ENCODE results near the gene TMEM181.
A peak's percentile ranks its signal among the peaks of the same experiment; 100 is the strongest.
"Not testable (repeated sequence)": the region's sequence is repeated elsewhere in the genome, so short reads cannot be mapped to it uniquely, and the experiment has no call there.

Gene TMEM181, protein sequence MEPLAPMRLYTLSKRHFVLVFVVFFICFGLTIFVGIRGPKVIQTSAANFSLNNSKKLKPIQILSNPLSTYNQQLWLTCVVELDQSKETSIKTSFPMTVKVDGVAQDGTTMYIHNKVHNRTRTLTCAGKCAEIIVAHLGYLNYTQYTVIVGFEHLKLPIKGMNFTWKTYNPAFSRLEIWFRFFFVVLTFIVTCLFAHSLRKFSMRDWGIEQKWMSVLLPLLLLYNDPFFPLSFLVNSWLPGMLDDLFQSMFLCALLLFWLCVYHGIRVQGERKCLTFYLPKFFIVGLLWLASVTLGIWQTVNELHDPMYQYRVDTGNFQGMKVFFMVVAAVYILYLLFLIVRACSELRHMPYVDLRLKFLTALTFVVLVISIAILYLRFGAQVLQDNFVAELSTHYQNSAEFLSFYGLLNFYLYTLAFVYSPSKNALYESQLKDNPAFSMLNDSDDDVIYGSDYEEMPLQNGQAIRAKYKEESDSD

DNA sequence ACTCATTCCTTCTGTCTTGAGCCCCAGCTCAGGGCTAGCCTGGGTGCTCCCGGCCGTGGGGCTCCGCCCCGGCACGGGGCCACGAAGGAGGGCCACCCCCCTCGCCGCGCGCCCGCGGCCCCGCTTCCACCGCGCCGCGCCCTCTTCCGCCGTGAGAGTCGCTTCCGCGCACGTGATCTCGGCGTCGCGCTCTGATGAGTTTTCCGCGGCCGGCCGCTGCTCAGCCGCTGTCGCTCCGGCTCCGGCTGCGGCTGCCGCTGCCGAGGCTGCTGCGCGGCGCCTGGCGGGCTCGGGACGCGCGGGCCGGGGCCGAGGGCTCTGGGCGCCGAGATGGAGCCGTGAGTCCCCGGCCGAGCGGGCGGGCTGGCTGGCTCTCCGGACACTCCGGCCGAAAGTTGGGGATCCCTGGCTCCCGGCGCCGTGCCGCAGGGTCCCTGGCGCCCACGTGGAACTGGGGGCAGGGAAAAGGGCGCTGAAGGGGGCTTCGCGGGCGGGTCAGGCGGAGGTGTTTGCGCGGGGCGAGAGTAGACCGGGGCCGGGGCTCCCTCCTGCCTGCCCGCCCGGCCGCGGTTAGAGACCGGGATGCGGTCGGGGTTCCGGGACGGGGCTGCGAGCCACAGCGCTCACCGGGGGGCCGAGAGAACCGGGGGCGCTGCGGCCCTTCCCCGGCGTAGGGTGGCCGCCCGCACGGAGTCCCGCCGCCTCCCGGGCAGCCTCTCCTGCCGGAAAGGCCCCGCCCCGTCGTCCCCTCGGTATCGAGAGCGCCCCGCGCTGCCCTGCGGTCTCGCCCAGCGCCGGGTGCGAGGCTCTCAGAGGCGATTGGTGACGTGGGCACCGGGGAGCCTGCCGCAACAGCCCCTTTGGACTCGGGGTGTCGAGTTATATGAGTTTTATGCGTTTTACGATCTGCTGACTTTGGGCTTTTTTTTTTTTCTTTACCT lies at the start of gene TMEM181:
TMEM181 (plus strand) TSS at position 197 of the 941 bp plus-strand sequence; CDS start at position 331, 134 bp downstream.
- DNase-seq: peak; percentile 58 to 81 (median 70)

DNA sequence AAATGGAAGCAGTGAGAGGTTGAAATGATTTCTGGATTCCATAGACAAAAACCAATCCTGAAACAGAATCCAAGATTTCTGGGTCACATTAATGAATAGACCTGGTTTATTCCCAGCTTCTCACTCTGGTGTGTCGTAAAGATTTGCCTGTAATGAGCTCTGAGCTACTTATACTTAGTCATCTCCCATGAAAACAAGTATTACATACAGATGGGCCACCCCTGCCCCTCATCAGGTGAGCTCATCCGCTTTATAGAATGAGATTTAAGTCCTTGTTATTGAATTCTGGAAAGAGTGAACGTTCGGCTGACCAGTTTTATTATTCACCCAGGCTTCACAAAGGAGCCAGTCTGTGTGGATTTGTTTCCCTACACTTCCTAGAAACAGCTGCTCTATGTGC lies 47.1 kb upstream of the TMEM181 start:
- no peak for DNase-seq

DNA sequence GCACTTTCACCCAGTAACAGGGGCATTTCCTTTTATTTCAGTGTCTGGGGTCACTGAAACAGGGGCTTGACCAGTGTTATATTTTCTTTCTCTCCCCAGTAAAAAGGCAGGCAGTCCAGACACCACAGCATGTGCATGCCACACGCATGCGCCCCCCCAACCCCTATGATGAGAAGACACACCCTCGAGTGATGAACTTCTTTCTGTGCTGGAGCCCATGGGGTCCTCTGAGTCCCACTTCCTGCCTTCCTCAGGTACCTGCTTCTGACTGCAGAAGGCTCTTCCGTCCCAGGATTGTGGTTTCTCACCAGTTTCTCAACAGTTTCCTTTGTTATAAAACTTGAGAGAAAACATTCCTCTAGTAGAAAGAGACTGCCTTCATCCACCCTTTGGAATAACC lies 45.7 kb upstream of the TMEM181 start:
- DNase-seq: no peak

DNA sequence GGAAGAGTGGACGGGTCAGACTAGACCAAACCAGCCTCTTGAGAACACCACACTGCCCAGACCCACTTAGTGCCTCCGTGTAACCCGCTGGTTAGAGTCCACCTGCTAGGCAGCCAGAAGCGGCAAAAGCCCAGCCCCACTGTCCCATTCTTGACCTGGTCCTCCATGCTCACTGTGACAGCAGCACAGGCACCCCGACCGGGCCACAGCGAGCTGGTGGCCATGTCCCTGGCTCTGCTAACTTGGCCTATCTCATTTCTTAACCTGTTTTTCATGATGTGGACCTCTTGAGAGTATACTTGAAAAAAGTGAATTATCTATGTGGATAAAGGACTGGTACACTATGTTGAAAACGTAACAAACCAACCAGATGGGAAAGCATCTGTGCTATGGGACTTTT lies 44.9 kb upstream of the TMEM181 start:
- no peak for DNase-seq

DNA sequence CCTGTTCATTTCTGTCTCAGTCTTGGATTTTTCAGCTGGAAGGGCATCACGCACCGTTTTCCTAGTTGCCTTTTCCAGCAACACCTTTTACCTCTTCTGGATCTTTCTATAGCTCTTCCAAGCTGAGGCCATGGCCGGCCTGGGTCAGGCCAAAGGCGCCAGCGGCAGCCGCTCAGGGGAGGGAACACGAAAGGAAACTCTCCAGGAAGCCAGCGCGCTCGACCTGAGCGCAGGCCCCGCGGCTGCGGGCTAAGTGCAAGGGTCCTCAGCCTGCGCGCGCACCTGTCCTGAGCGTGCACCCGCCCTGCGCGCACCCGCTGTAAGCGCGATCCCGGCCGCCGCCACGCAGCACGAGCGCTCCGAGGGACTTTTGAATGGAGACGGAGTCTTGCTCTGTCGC lies 43.8 kb upstream of the TMEM181 start:
- no peak for DNase-seq

DNA sequence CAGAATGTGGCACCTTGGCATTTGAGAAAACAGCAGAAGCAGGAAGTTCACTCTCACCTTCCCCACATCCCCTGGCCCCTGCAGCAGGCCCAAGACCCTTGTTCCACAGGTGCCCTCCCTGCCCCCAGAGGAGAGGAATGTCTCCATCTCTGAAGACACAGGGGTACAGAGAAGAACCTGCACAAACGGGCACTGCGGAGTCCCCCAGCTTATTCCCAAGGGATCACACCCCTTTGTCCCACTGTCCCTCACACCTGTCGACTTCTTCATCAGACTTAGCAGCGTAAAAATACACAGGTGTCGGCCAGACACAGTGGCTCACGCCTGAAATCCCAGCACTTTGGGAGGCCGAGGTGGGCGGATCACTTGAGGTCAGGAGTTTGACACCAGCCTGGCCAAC lies 42.9 kb upstream of the TMEM181 start:
- DNase-seq: no peak

DNA sequence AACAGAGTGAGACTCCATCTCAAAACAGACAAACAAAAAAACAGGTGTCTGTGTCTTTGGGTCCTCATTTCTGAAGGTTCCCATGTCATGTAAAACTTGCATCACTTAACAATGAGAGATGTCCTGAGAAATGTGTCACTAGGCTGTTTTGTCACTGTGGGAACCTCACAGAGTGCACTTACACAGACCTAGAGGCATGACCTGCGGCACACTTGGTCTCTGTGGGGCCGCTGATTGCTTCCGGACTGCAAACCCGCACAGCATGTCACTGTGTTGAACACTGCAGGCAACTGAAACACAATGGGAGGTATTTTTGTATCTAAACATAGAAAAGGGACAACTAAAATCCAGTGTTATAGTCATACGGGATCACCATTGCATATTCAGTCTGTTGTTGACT lies 42.3 kb upstream of the TMEM181 start:
- no peak for DNase-seq

DNA sequence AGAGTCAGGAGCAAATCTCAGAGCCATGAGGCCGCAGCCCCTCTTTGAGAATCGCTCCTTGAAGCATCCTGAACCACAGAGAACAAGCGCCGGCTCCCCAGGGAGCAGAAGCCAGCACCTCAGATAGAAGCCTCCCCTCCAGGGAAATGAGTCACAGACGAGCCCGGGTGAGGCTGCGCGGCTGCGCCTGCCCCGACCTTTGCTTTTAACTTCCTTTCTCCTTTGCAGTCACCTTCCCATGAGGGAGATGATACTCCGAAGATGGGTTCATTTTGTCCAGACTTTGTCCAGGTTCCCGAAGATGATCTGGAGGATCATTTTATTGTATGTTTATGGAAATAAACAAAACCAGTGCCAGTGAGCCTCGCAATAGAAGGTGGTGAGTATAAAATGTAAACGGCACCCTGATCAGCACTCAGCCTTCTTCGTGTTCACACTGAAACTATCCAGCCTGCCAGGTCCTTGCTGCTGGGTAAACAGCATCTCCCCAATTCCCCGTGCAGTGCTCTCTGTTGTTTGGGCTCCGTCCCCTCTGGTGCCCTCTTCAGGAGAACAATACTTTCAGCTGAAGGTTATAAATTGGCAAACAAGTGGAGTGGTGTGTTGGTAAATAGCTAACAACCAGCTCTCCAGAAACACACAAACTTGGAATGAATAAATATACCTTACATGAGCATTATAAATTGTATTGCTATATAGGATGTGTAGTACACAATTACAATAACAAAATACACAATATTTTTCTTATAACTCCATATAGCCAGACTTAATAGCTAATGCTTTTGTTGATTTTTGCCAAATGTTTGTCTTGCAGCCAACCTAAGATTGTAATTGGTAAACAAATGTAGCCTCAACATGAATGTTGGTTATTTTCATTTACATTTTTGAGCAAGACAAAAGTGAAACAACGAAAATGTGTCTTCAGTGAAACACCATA lies 41.4 kb upstream of the TMEM181 start:
- peak in 1 of 4 experiments; percentile 10 for DNase-seq

DNA sequence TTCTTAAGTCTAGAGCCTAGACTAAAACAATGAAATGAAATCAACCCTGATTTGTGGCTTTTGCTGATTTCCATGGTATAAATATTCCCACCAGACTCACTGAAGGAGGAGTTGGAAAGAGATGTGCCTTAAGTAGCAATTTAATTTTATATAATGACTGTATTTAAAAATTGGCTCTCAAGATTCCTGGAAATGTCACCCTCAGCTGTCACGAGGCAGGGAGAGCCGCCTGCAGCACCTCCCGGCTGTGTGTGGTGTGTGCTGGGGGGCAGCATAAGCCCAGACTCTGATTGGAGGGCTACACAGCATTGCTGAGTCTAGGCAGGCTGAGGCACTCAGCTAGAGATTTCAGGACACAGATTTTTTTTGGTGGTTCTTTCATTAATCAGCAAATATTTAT lies 40.6 kb upstream of the TMEM181 start:
- no peak for DNase-seq

DNA sequence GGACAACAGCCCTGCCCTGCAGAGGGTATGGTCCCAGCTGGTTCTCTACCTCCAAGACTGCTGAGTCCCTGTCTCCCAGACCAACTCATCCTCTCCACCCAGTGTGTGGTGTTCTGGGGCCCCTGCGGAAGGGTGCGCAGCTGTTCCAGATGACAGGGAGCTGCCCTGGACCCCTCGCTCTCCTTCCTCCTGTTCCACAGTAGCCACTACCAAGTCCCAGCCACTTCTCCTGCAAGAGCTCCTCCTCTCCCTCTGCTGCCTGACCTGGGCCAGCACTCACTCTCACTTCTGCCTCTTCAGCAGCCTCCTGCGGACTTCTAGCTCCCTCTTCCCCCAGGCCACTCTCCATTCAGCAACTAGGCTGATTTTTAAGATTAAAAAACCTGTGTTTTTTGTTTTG lies 40.1 kb upstream of the TMEM181 start:
- no peak for DNase-seq

DNA sequence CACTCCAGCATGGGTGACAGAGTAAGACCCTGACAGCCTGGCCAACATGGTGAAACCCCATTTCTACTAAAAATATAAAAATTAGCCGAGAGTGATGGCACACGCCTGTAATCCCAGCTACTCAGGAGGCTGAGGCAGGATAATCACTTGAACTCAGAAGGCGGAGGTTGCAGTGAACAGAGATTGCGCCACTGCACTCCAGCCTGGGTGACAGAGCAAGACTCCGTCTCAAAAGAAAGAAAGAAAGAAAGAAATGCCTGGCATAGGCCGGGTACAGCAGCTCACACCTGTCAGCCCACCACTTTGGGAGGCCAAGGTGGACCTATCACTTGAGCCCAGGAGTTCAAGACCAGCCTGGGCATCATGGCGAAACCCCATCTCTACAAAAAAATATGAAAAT lies 38.9 kb upstream of the TMEM181 start:
- DNase-seq: not testable (repeated sequence)

DNA sequence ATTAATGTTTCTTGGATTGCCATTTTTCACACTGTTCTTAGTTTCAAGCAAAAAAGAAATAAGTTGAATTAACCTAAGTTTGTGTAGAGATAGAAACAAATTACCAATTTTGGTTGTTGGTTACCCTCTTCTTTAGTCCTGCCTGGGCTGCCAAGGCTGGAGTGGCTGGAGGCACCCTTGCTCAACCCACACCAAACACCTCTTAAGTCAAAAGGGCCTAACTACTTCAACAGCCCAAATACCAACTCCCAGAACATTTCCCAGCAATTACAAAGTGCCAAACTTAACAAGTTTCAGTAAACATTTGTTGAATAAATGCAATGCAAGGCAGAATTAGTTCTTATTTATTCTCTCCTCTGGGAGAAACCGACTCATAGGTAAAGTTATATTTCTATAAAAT lies 38.1 kb upstream of the TMEM181 start:
- no peak for DNase-seq

DNA sequence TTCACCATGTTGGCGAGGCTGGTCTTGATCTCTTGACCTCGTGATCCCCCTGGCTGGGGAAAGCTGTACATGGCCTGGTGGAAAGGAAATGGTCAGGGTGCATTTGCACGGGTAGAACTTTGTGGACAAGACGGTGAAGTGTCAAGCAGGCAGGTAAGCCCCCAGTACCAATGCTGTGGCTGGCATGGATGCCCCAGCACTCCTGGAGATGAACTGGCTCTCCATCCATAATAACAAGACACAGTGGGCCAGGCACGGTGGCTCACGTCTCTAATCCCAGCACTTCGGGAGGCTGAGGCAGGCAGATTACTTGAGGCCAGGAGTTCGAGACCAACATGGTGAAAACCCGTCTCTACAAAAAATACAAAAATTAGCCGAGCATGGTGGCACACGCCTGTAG lies 37.3 kb upstream of the TMEM181 start:
- no peak for DNase-seq

DNA sequence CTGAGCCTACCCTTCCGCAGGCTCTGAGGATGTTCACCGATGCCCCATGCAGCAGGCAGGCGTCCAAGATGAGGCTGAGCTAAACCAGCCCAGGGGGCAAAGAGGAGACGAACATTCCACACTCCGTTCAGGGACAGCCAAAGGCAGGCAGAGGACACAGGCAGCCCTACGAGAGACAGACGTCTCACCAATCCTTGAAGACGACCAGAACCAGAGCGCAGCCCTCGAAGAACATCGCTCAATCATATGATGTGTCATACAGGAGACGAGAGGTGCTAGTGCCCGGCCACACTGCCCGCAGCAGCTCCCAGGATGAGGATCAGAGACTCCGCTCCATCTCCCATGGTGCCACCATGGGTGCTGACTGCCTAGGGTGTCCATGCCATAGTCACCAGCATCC lies 35.6 kb upstream of the TMEM181 start:
- DNase-seq: no peak

DNA sequence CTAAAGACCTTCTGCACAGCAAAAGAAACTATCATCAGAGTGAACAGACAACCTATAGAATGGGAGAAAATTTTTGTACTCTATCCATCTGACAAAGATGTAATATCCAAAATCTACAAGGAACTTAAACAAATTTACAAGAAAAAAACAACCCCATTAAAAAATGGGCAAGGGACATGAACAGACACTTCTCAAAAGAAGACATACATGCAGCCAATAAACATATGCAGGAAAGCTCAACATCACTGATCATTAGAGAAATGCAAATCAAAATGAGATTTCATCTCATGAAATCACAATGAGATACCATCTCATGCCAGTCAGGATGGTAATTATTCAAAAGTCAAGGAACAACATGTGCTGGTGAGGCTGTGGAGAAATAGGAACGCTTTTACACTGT lies 32.0 kb upstream of the TMEM181 start:
- DNase-seq: not testable (repeated sequence)

DNA sequence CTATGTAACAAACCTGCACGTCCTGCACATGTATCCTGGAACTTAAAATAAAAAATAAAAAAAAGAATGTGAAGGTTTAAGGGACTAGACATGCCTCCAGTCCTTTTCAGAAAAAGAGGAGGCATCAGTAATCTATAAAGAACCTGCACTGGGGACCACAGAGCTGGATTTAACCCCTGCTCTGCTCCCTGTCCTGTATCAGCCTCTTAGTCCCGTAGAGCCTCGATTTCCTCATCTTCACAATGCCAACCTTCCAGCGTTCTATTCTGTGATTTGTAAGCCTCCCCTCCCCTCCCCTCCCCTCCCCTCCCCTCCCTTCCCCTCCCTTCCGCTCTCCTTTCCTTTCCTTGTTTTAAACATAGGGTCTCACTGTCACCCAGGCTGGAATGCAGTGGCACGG lies 31.1 kb upstream of the TMEM181 start:
- DNase-seq: no peak

DNA sequence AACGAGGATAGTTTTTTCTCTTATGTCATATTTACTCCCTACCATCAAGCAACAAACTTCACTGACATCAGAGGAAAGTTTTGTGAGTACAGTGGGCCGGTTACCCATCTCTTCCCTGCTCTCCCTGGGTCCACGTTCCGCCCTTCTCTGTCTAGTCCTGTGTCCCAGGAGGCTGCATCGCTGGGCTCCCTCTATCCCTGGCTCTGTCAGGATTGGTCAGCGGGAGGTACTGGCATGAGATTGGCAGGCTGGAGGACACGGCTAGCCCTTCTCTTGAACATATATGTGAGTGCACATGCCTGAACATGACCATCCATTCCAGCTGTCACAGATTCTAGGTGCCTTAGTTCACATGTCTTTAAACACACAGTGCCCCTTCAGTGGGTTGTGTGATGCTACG lies 30.3 kb upstream of the TMEM181 start:
- no peak for DNase-seq

DNA sequence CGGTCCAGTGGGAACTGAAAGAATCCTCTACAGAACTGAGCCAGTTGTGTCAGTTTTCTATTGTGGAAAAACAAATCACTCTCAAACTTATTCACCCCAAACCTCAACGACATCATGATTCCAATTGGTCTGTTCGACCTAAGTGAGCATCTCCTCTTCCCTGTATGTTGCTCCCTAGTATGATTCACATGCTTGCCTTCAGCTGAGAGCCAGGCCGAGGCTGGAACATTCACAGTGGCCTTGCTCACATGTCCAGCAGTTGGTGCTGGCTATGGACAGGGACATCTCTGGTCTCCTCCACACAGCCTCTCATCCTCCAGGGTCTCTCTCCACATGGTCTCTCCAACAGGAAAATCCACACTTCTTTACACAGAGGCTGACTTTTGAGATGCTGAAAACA lies 28.3 kb upstream of the TMEM181 start:
- DNase-seq: no peak

DNA sequence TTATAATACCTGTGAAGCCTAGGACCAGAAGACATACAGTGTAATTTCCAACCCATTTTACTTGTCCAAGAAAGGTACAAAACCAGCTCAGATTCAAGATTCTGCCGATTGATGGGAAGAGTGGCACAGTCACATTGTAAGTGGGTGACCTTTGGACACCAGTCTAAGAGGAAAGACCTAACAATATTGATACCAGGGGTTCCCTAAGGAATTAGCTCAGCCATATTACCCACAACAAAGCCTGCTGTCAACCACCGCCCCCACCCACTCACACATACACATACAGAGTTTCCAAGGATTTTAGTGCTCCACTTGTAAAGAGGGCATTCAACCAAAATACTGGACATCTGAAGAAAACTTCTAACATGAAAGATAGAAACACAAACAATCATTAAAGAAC lies 27.9 kb upstream of the TMEM181 start:
- no peak for DNase-seq

DNA sequence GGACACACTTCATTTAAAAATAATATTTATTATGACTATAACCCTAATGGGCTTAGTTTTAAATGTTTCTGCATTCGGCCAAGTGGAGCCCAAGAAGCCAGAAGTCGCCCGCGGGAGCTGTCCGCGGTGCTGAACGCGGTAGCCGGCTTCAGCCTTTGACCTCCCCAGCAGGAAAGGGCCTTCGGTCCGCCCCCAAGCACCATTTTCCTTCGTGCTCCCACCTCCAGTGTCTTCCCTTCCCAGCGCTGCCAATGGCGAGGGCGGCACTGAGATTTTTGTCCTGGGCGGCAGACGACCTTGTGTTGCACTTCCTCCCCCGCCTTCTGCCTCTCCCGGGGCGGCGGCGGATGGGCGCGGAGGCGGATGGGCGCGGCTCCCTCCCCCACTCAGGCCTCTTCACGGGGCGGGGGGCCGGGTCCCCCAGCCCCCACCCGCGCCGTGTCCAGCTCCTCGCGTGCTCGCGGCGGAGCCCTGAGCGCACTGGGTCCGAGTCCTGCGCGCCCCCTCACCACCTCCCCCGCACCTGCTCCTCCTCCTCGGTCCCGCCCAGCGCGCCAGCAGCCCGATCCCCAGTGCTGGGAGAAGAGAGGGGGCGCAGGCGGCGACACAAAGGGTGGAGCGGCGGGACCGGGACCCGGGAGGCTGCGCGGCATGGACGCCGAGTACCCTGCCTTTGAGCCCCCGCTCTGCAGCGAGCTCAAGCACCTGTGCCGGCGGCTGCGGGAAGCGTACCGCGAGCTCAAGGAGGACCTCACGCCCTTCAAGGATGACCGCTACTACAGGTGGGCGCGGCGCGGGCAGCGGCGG lies 23.6 kb upstream of the TMEM181 start:
- peak in 3 of 4 experiments; percentile 16 to 61 (median 34) for DNase-seq

DNA sequence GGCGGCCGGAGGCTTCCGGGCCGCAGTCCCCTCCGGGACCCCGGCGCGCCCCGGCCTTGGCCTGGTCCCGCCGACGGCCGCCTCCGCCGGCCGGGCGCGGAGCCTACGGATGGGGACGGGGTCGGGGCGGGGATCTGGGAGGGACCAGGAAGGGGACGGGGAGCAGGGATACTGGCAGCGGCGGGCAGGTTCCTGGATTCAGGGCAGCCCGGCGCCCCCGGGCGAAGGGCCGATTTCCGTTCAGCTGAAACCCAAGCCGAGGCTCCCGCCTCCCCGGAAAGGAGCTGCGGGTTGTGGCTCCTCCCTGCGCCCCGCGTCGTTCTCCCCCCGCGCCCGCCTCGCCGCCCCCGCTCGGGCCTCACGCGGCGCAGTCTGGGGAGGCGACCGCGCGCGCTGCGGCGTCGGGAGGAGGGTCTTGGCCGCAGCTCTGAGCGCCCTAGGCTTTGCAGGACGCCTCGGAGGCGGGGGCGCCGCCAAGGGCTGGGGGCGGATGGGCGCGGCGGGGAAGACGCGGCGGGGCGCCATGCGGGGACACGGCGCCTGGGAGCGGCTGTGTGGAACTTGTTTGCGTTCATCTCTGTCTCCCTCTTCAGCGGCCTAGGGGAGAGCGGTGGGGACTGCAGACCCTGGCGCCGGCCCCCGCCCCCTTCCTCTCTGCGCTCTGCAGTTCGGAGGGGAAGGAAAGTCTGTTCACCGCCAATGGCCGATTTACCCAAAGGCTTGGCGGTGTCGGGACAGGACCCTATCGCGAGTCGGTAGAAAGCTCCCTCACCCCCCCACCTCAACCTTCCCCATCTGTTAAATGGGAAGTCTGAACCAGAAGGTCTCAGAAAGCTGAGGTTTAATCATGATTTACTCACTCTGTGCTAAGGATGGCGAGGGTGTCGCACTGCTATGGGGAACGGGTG lies 22.7 kb upstream of the TMEM181 start:
- no peak for DNase-seq
